ENCODE data around the gene ADGRV1. TPM values are rescaled to one million over a fixed set of nuclear protein-coding genes. Genes with fewer than 3 reads are reported as not detected.
"Not testable (repeated sequence)": the region's sequence is repeated elsewhere in the genome, so short reads cannot be mapped to it uniquely, and the experiment has no call there.

The ADGRV1 gene
- total RNA-seq, 1 experiment from 2014 or later, result 0.18 TPM

GRCh38 chr5:90803876-90804275 lies 245.3 kb downstream of the ADGRV1 start:
- DNase-seq (ENCODE audit: low spot score), result no peak

GRCh38 chr5:90807496-90807895 lies 248.9 kb downstream of the ADGRV1 start:
- DNase-seq (ENCODE audit: low spot score), result no peak

DNA sequence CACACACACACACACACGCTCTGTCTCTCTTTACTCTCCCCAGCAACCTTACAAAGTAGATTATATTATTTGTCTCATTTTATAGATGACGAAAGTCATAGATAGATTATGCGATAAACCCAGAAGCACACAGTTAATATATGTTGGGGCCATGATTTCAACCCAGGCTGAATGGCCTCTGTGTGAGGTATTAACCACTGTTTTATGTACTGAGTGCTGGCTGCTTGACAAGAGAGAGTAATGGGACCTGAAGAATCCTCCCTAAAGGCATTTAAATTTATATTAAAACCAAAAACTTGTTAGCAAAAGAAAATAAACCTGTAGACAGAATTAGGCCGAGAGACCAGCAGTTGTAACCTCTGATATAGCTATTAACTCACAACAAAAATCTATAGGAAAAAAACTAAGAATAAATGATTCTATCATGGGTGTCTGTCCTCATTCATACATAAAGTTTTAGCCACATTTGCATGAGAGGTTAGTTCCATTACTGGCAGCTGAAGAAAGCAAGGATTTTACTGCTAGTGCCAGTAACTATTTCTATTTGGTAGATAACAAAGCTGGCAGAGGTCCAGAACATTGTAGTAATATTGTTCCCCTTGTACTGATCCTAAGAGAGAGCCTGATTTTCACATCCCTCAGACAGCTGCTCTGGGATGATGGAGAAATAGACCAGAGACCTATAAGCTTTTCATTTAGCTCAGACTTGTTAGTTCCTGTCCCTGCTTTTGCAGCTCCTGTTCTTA lies 250.9 kb downstream of the ADGRV1 start:
- no peak for DNase-seq (ENCODE audit: low spot score)

- no peak for DNase-seq (ENCODE audit: low spot score)
These were observed 251.6 kb downstream of the ADGRV1 start for GRCh38 chr5:90810211-90810610.

GRCh38 chr5:90813392-90813791 lies 254.8 kb downstream of the ADGRV1 start:
- no peak for DNase-seq (ENCODE audit: low spot score)

- not testable (repeated sequence) for DNase-seq (ENCODE audit: low spot score)
These were observed 263.5 kb downstream of the ADGRV1 start for GRCh38 chr5:90822062-90822461.

- DNase-seq (ENCODE audit: low spot score), result no peak
These were observed 265.8 kb downstream of the ADGRV1 start for GRCh38 chr5:90824436-90824835.

GRCh38 chr5:90830058-90830457 lies 271.5 kb downstream of the ADGRV1 start:
- peak; percentile 22 for DNase-seq (ENCODE audit: low spot score)

- no peak for DNase-seq (ENCODE audit: low spot score)
These were observed 275.2 kb downstream of the ADGRV1 start for GRCh38 chr5:90833753-90834152.

- DNase-seq (ENCODE audit: low spot score), result no peak
These were observed 276.1 kb downstream of the ADGRV1 start for GRCh38 chr5:90834711-90835110.

DNA sequence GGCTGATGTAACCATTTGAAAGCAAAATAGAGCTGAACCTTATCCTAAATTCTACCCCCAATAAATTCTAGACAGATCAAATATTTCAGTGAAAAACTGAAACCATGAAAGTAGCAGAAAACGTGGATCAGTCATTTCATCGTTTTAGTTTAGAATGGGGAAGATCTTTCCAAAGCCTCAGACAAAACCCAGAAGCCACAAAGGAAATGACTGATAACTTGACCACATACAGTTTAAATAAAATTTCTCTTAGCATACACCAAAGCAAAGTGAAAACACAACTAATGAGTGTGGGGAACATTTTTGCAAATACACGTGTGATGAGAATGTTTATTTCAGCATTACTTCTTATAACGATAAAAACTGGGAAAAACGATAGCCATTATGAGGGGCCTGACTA lies 284.8 kb downstream of the ADGRV1 start:
- DNase-seq (ENCODE audit: low spot score), result no peak

DNA sequence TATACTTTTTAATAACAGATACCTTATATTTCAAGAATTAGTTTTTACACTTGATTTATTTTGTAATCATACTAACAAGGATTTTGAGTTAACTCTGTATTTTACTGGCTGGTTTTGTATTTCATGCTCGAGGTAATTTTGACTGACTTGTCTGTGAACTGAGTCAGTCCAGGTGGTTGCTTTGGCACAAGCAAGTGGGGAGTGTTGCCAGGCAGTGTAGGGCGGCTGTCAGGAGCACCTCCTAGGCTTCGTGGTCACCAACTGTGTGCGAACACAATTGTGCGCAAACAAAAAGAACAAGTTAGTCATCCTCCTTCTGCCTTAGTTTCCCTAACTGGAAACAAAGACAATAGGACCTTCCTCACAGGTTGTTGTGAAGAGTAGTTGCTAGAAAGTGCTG lies 286.3 kb downstream of the ADGRV1 start:
- no peak for DNase-seq (ENCODE audit: low spot score)

DNA sequence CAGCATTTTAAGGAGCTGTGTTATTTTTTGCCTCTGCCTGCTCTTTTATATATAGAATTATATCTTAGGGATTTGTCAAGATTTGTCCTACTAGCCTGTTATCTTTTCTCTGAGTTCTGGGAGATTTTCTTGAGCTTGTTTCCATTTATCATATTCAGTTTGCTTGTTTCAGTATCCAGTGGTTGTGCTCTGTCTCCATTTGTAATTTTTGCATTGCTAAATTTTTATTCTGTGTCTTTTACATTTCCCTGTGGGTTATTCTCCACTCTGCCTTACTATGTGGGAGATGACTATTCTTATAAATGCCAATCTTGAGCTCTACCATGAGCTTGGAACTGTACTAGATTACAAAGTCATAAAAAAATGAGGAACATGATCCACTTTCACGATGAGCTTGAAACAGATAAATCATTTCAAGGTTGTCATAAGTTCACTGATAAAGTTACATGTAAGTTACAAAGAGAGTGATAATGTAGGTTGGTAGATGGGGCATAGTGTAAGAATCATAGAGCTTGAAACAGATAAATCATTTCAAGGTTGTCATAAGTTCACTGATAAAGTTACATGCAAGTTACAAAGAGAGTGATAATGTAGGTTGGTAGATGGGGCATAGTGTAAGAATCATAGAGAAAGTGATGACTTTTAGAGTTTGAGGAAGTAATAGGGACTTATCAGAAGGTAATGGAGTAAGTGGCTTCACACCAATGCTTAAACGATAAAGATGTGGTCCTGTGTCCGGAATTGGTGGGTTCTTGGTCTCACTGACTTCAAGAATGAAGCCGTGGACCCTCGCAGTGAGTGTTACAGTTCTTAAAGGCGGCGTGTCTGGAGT lies 287.3 kb downstream of the ADGRV1 start:
- DNase-seq (ENCODE audit: low spot score), result no peak

DNA sequence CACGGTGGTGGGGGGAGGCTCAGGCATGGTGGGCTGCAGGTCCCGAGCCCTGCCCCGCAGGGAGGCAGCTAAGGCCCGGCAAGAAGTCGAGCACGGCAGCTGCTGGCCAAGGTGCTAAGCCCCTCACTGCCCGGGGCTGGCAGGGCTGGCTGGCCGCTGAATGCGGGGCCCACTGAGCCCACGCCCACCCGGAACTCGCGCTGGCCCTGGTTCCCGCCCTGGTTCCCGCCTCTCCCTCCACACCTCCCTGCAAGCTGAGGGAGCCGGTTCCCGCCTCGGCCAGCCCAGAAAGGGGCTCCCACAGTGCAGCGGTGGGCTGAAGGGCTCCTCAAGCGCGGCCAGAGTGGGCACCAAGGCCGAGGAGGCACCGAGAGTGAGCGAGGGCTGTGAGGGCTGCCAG lies 289.0 kb downstream of the ADGRV1 start:
- DNase-seq (ENCODE audit: low spot score), result not testable (repeated sequence)

DNA sequence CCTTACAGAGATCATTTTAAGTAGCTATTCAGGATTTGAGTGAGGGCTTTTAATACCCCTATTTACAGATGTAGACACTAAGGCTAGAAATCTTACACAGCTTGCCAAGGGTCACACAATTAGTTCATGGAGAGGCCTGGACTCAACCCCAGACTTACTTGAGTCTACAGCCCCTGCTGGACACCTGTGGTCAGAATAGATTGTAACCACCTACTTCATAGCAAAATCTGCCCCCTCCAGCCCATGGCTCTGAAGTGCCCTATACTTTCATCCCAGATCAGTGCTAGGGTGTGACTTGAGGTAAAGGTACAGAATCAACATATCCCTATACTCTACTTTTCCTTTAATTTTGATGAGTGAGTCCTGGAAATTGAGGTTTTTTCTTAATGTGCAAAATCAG lies 291.3 kb downstream of the ADGRV1 start:
- peak; percentile 7 for DNase-seq (ENCODE audit: low spot score)

- no peak for DNase-seq (ENCODE audit: low spot score)
These were observed 293.9 kb downstream of the ADGRV1 start for GRCh38 chr5:90852531-90852930.

GRCh38 chr5:90853750-90854149 lies 295.2 kb downstream of the ADGRV1 start:
- DNase-seq (ENCODE audit: low spot score), result no peak

GRCh38 chr5:90854169-90854568 lies 295.6 kb downstream of the ADGRV1 start:
- DNase-seq (ENCODE audit: low spot score), result no peak

DNA sequence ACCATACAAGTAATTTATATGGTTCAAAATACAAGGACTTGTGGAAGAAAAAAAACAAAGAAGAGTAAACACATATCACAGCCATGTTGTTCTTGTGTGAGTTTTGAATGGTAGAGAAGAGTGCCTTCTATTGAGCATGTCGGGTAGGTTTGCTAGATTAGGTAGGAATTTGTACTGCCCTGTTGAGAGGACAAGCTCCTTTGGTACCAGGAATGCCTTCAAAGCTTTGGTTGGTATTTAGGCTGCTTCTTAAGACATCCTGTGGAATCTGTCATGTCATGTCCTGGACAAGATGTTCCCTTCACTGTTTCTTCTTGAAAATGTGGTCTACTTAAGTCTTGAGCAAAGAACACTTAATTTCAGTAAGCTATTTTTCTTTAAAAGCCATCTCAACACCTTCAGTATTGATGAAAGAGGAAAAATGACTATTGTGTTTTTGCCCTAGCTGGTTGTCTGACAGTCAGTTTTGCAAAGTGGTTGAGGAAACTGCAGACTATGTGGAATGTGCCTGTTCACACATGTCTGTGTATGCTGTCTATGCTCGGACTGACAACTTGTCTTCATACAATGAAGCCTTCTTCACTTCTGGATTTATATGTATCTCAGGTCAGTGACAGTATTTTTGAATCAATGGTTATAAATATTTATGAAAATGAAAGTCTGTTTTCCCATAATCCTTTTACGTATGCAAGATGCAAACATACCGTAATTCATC lies 296.9 kb downstream of the ADGRV1 start:
- DNase-seq (ENCODE audit: low spot score), result no peak

- peak; percentile 48 for DNase-seq (ENCODE audit: low spot score)
These were observed 303.4 kb downstream of the ADGRV1 start for GRCh38 chr5:90861843-90862586.

GRCh38 chr5:90865180-90865579 lies 306.6 kb downstream of the ADGRV1 start:
- no peak for DNase-seq (ENCODE audit: low spot score)

- DNase-seq (ENCODE audit: low spot score), result peak; percentile 56
These were observed 307.7 kb downstream of the ADGRV1 start for GRCh38 chr5:90866333-90866732.
